Upper lobe of right lung (tissue), 1 donor: ENCODE measurements around the gene NRDC. TPM values are rescaled to one million over a fixed set of nuclear protein-coding genes. Genes with fewer than 3 reads are reported as not detected.

Source experiments
- ATAC-seq: fragments of 200-7000 bp; cut with Tn5 transposase; one replicate; pipeline ENCODE4 v1.9.1; 2020; ENCODE audit warnings: mild to moderate bottlenecking, moderate library complexity
- DNase-seq: peaks from one replicate; pipeline ENCODE4 v3.0.0-alpha.2; 2020
- H3K27ac ChIP-seq: fragments of 200-600 bp; one replicate; pipeline ENCODE4 v1.8.0; 2022
- H3K27me3 ChIP-seq: fragments of 200-600 bp; one replicate; pipeline ENCODE4 v1.8.0; 2022; ENCODE audit warnings: mild to moderate bottlenecking
- H3K36me3 ChIP-seq: fragments of 200-600 bp; one replicate; pipeline ENCODE4 v1.8.0; 2022
- H3K4me1 ChIP-seq: fragments of 200-600 bp; one replicate; pipeline ENCODE4 v1.8.0; 2022
- H3K4me3 ChIP-seq: fragments of 200-600 bp; one replicate; pipeline ENCODE4 v1.8.0; 2022; ENCODE audit warnings: mild to moderate bottlenecking
- H3K9me3 ChIP-seq: fragments of 200-600 bp; one replicate; pipeline ENCODE4 v1.8.0; 2022
- CTCF ChIP-seq: fragments of 200-600 bp; IDR thresholded peaks from one replicate; pipeline ENCODE4 v1.8.0; 2022; ENCODE audit warnings: antibody characterized with exemption
- intact Hi-C: fragments of 100-400 bp; cut with DNase I; formaldehyde crosslinking; loops from one replicate; pipeline ENCODE4 v1.11.0; 2022
- total RNA-seq: library from RNA; stranded (reverse); fragmentation: NEBNext Ultra II Directional; extraction: Animal tissue kit (Norgen Biotek cat#: 25700); gene quantifications from one replicate; pipeline ENCODE4 v1.2.1, GENCODE V29; 2021
- donor health status: DM: no; HTN: yes; CAD: no; lungs with severe emphysema.

NRDC gene
- total RNA-seq, 1 donor from 2014 or later: 118 TPM

GRCh38 chr1:51750218-51750617 is 128.3 kb downstream of the NRDC start:
- Histone ChIP-seq H3K9me3 (no peaks in the 10 kb centered on the region), H3K27me3 (no peaks in the 10 kb centered on the region), H3K36me3 (peaks cover 46% of the 10 kb centered on the region), H3K4me3 (no peak overlapping the region), H3K27ac (no peak overlapping the region), H3K4me1 (no peaks in the 10 kb centered on the region)
- DNase-seq (no peak), ATAC-seq (no peak)
- intact Hi-C loops: no loop called here
- TF ChIP-seq CTCF: no peak

- H3K36me3 ChIP-seq: peaks cover 37% of the 10 kb centered on the region
- no peaks in the 10 kb centered on the region for H3K9me3 ChIP-seq
- H3K27ac ChIP-seq: no peak overlapping the region
- DNase-seq: no peak
- H3K27me3 ChIP-seq: no peaks in the 10 kb centered on the region
- no peak for ATAC-seq
- H3K4me1 ChIP-seq: no peaks in the 10 kb centered on the region
- intact Hi-C loops: no loop called here
- no peak for TF ChIP-seq CTCF
- no peak overlapping the region for H3K4me3 ChIP-seq
Measured at GRCh38 chr1:51749151-51749550, 129.4 kb downstream of the NRDC start.

GRCh38 chr1:51745304-51745570 is 133.3 kb downstream of the NRDC start:
- intact Hi-C loops: no loop called here
- no peaks in the 10 kb centered on the region for H3K27me3 ChIP-seq
- H3K4me3 ChIP-seq: no peak overlapping the region
- DNase-seq: no peak
- peaks cover 9% of the 10 kb centered on the region for H3K36me3 ChIP-seq
- no peak for TF ChIP-seq CTCF
- peaks cover 4% of the 10 kb centered on the region for H3K4me1 ChIP-seq
- no peak for ATAC-seq
- H3K27ac ChIP-seq: no peak overlapping the region
- no peaks in the 10 kb centered on the region for H3K9me3 ChIP-seq

- Histone ChIP-seq H3K4me3 (no peak overlapping the region), H3K27me3 (no peaks in the 10 kb centered on the region), H3K36me3 (peaks cover 6% of the 10 kb centered on the region), H3K4me1 (peaks cover 4% of the 10 kb centered on the region), H3K27ac (no peak overlapping the region), H3K9me3 (no peaks in the 10 kb centered on the region)
- DNase-seq: no peak
- intact Hi-C loops: no loop called here
- TF ChIP-seq CTCF: no peak
- ATAC-seq: no peak
Measured at GRCh38 chr1:51744506-51745303, 133.8 kb downstream of the NRDC start.

GRCh38 chr1:51741121-51741681 is 137.3 kb downstream of the NRDC start:
- H3K36me3 ChIP-seq: no peaks in the 10 kb centered on the region
- no peak for TF ChIP-seq CTCF
- ATAC-seq: no peak
- intact Hi-C loops: no loop called here
- no peak for DNase-seq
- peaks cover 4% of the 10 kb centered on the region for H3K4me1 ChIP-seq
- no peaks in the 10 kb centered on the region for H3K27me3 ChIP-seq
- no peak overlapping the region for H3K27ac ChIP-seq
- H3K4me3 ChIP-seq: no peak overlapping the region
- H3K9me3 ChIP-seq: no peaks in the 10 kb centered on the region
